Measurements from ENCODE around the gene MGAT4B. TPM values are rescaled to one million over a fixed set of nuclear protein-coding genes. Genes with fewer than 3 reads are reported as not detected.
A peak's percentile ranks its signal among the peaks of the same experiment; 100 is the strongest.

Gene MGAT4B
- total and polyA plus RNA-seq, 12 donors: 80.5 to 242 (median 197) TPM

GRCh38 chr5:179820127-179820482 is 13.4 kb upstream of the MGAT4B start:
- Histone ChIP-seq H3K36me3 (replicated peaks in 1 of 2) (peaks cover 0 to 28% of the 10 kb centered on the region in 2 donors), H3K27ac (peak overlapping the region; percentile 97 to 100 (median 99)), H3K9me3 (replicated peaks in 1 of 3) (no peaks in the 10 kb centered on the region), H3K4me1 (replicated peaks in 1 of 2) (peaks cover 68 to 69% of the 10 kb centered on the region in 2 donors), H3K27me3 (no peaks in the 10 kb centered on the region), H3K4me3 (peak overlapping the region in 3 of 4 donors; percentile 31 to 99 (median 81))
- peak in 1 of 7 donors; percentile 78 for DNase-seq
- TF ChIP-seq POLR2A (IDR thresholded peaks at IDR 0.05) (no peak), CTCF (IDR thresholded peaks at IDR 0.05) (no peak)
- intact Hi-C loops (cut with DNase I): loop anchor here in 1 of 2 donors (10.0 kb wide), 1 partner anchor 85 kb away; the partner anchor contains the start of gene TBC1D9B
- WGBS, 4 donors: 19 to 31% (median 28%) methylated on average over 5 to 12 of the region's 12 CpGs; no CpG with 5 or more reads in 1 of the 4 donors

DNA sequence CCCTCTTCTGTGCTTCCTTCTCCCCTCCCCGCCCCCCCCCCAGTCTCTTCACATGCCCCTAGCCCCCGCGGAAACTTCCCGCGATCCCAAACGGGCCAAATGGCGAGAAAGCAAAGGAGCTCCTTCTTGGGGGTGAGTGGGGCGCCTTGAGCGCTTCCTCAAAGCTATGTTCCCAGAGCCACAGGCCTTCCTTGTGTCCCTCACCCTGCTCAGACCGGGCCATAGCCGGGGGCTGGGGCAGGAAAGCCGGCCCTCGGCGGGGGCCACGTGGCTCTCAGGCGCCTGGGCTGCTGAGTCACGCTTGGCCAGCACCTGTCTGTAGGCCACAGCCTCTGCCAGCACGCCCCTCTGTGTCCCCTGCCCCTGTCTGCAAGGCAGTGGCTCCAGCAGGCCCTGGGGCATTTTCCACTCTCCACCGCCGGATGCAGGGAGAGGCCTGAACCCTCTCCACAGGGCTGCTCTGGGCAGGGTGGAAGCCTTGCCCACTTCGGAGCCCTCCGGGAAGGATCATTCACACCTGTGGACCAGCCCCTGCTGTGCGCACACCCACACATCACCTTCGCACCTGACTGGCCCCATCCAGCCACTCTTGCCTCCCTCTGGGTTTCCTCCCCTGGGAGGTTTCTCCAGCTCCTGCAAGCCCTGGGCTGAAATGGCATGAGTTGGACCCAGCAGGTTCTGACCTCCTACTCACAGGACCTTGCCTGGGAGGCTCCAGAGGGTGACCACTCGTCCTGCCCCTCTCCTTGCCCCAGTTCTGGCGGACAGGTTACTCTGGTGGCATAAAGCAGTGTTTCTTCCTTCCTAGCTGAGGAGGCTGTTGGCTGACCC is 12.8 kb upstream of the MGAT4B start:
- intact Hi-C loops (cut with DNase I): loop anchor here in 1 of 2 donors (10.0 kb wide), 1 partner anchor 85 kb away; the partner anchor contains the start of gene TBC1D9B
- 17 to 22% (median 18%) methylated on average over 18 to 26 of the region's 26 CpGs; no CpG with 5 or more reads in 1 of the 4 donors for WGBS, 4 donors
- TF ChIP-seq POLR2A (IDR thresholded peaks at IDR 0.05) (peak in 1 of 2 donors; percentile 17), CTCF (IDR thresholded peaks at IDR 0.05) (peak in 1 of 6 experiments; percentile 4)
- peak overlapping the region in 2 of 4 donors; percentile 21 to 99 for H3K4me3 ChIP-seq
- H3K36me3 ChIP-seq (replicated peaks in 1 of 2): peaks cover 0 to 22% of the 10 kb centered on the region in 2 donors
- DNase-seq: peak; percentile 85 to 92 (median 89)
- peaks cover 63% of the 10 kb centered on the region in 2 donors for H3K4me1 ChIP-seq (replicated peaks in 1 of 2)
- no peaks in the 10 kb centered on the region for H3K9me3 ChIP-seq (replicated peaks in 1 of 3)
- no peaks in the 10 kb centered on the region for H3K27me3 ChIP-seq
- H3K27ac ChIP-seq: peak overlapping the region; percentile 97 to 100 (median 99)

- 0 to 2% (median 0%) methylated on average over 3 to 35 of the region's 35 CpGs for WGBS, 4 donors
- Histone ChIP-seq H3K4me1 (replicated peaks in 1 of 2) (peaks cover 56% of the 10 kb centered on the region in 2 donors), H3K4me3 (peak overlapping the region in 2 of 4 donors; percentile 34 to 99), H3K36me3 (replicated peaks in 1 of 2) (peaks cover 0 to 16% of the 10 kb centered on the region in 2 donors), H3K27ac (peak overlapping the region; percentile 97 to 100 (median 99)), H3K9me3 (replicated peaks in 1 of 3) (no peaks in the 10 kb centered on the region), H3K27me3 (no peaks in the 10 kb centered on the region)
- TF ChIP-seq CTCF (IDR thresholded peaks at IDR 0.05): no peak
- TF ChIP-seq POLR2A (IDR thresholded peaks at IDR 0.05): peak in 1 of 2 donors; percentile 51
- intact Hi-C loops (cut with DNase I): no loop called here
- peak; percentile 97 to 98 (median 97) for DNase-seq
Observed at GRCh38 chr5:179818746-179819295, 12.2 kb upstream of the MGAT4B start.
